C4-2B (cell line): Measurements from ENCODE around the gene UBQLN4.
"Not testable (repeated sequence)": the region's sequence is repeated elsewhere in the genome, so short reads cannot be mapped to it uniquely, and the experiment has no call there.

Experiments
- CTCF ChIP-seq: fragments of 450-650 bp; conservative IDR thresholded peaks from 2 replicates; pipeline ENCODE4 v1.5.1; 2017; ENCODE audit warnings: mild to moderate bottlenecking
- ZFX ChIP-seq: fragments of 450-650 bp; IDR thresholded peaks from 2 replicates; pipeline ENCODE4 v1.6.1; 2017

- TF ChIP-seq CTCF, ZFX: not testable (repeated sequence)
These were observed 17.8 kb upstream of the UBQLN4 start for GRCh38 chr1:156071332-156071816.
